K562 (cell line): ENCODE results near the gene ALG14.

Source experiments
- CEBPB ChIP-seq: fragments of 450-650 bp; IDR thresholded peaks from 2 replicates; pipeline ENCODE4 v1.6.1; 2016; ENCODE audit warnings: missing genetic modification characterization, missing compliant biosample characterization
- CHD4 ChIP-seq: fragments of 200-600 bp; sonication (generic); IDR thresholded peaks from 3 replicates; pipeline ENCODE4 v1.6.1; 2012; ENCODE audit warnings: low read depth, mild to moderate bottlenecking, mixed read lengths, low read length, inconsistent platforms; ENCODE audit not compliant: insufficient read depth, insufficient replicate concordance, poor library complexity, severe bottlenecking
- CTCF ChIP-seq, 3 experiments: IDR thresholded peaks in 2 of 3; conservative IDR thresholded peaks in 1 of 3; 2 replicates each; pipeline ENCODE4 v1.5.1; 2011 to 2012; ENCODE audit warnings: low read length in 3 of 3, mild to moderate bottlenecking in 3 of 3, control low read depth in 2 of 3, improper control_type of control experiment in 1 of 3, inconsistent platforms in 1 of 3, low read depth in 1 of 3, mixed read lengths in 1 of 3, moderate library complexity in 1 of 3; ENCODE audit not compliant: insufficient read depth in 2 of 3
- EZH2 ChIP-seq: IDR thresholded peaks from 2 replicates; pipeline ENCODE4 v1.6.1; 2012; ENCODE audit warnings: low read depth, mild to moderate bottlenecking, inconsistent platforms, low read length, borderline replicate concordance
- KDM4B ChIP-seq, 2 experiments: fragments of 450-650 bp in 1 of 2; sonication (generic) in 1 of 2; IDR thresholded peaks; 2 replicates each; pipeline ENCODE4 v1.6.1; 2016 to 2017; ENCODE audit warnings: borderline replicate concordance in 2 of 2, antibody characterized with exemption in 1 of 2, low read depth in 1 of 2, mild to moderate bottlenecking in 1 of 2
- KLF10 ChIP-seq: fragments of 250-450 bp; sonication (Bioruptor Pico); IDR thresholded peaks from 2 replicates; pipeline ENCODE4 v1.6.1; 2021; ENCODE audit warnings: matching md5 sums
- MAX ChIP-seq: sonication (generic); formaldehyde crosslinking; IDR thresholded peaks from 2 replicates; pipeline ENCODE4 v1.9.0; 2022; ENCODE audit warnings: mild to moderate bottlenecking, missing genetic modification reagents
- NONO ChIP-seq, 2 experiments: fragments of 200-400 bp in 1 of 2; fragments of 450-650 bp in 1 of 2; formaldehyde crosslinking in 1 of 2; IDR thresholded peaks; 2 replicates each; pipeline ENCODE4 v1.6.1; 2017; ENCODE audit warnings: low read depth in 2 of 2, mild to moderate bottlenecking in 2 of 2, moderate library complexity in 2 of 2, low read length in 1 of 2
- REST ChIP-seq, 2 experiments: fragments of 450-650 bp; formaldehyde crosslinking in 1 of 2; IDR thresholded peaks; 2 replicates each; pipeline versions ENCODE4 v1.4.0 to v1.6.1; 2014 to 2020; ENCODE audit warnings: mild to moderate bottlenecking in 2 of 2, borderline replicate concordance in 1 of 2, low read depth in 1 of 2
- RFX5 ChIP-seq: IDR thresholded peaks from 2 replicates; pipeline ENCODE4 v1.6.1; 2011; ENCODE audit warnings: low read depth, mild to moderate bottlenecking, improper control_type of control experiment, low read length
- SRF ChIP-seq, 2 experiments: fragments of 250-450, 450-650 bp in 1 of 2; sonication (Bioruptor Pico) in 1 of 2; sonication (generic) in 1 of 2; formaldehyde crosslinking; IDR thresholded peaks; 2 replicates each; pipeline versions ENCODE4 v1.5.0 to v1.5.1; 2020 to 2022; ENCODE audit warnings: mild to moderate bottlenecking in 1 of 2, missing genetic modification reagents in 1 of 2
- ZKSCAN1 ChIP-seq: fragments of 150-350 bp; IDR thresholded peaks from 2 replicates; pipeline ENCODE4 v1.6.1; 2016; ENCODE audit warnings: low read depth, low read length
- ZNF134 ChIP-seq: fragments of 250-450 bp; sonication (Bioruptor Pico); conservative IDR thresholded peaks from 2 replicates; pipeline ENCODE4 v1.4.0; 2020

GRCh38 chr1:94969137-94969536 lies 103.6 kb downstream of the ALG14 start:
- TF ChIP-seq ZKSCAN1 (no peak), EZH2 (no peak), MAX (no peak), RFX5 (no peak), SRF (CRISPR knock-in tag; IDR thresholded peaks at IDR 0.05) (no peak), CTCF (IDR thresholded peaks at IDR 0.05 in 2 of 3, conservative IDR thresholded peaks at IDR 0.05 in 1 of 3; ENCODE audit: insufficient read depth in 2 of 3, low read depth in 1 of 3, low read length in 3 of 3) (no peak), KDM4B (IDR thresholded peaks at IDR 0.05; ENCODE audit: borderline replicate concordance in 2 of 2, low read depth in 1 of 2) (no peak), ZNF134 (CRISPR knock-in tag) (no peak), NONO (IDR thresholded peaks at IDR 0.05; ENCODE audit: low read depth in 2 of 2, low read length in 1 of 2) (no peak), CEBPB (tag) (no peak), CHD4 (no peak), REST (IDR thresholded peaks at IDR 0.05; ENCODE audit: borderline replicate concordance) (no peak), REST (CRISPR knock-in tag; IDR thresholded peaks at IDR 0.05; ENCODE audit: low read depth) (no peak), KLF10 (CRISPR knock-in tag) (no peak)
